HCT116 (cell line): ENCODE data around the gene ZNF750. TPM values are rescaled to one million over a fixed set of nuclear protein-coding genes. Genes with fewer than 3 reads are reported as not detected.

Experiments
- ATAC-seq: fragments of 200-7000 bp; cut with Tn5 transposase; 2 replicates; pipeline ENCODE4 v1.9.1; 2020; ENCODE audit warnings: mild to moderate bottlenecking, moderate library complexity
- BruUV-seq: library from RNA; stranded (reverse); fragments of 400-500 nt; replicated peaks from 2 replicates; lab custom pipeline; 2021; lab: Mats Ljungman, UMichigan
- CTCF ChIA-PET: fragments of 300-600 bp; sonication (Branson Sonifier 250); formaldehyde crosslinking; loops from one replicate; lab custom pipeline; 2021; ENCODE audit warnings: antibody characterized with exemption; lab: Charles Lee
- POLR2A ChIA-PET: fragments of 300-600, 350-600 bp; sonication (Branson Sonifier 250); formaldehyde crosslinking; loops from one replicate; lab custom pipeline; 2021; ENCODE audit warnings: antibody characterized with exemption; lab: Charles Lee
- RAD21 ChIA-PET, 2 experiments: fragments of 300-600 bp; sonication (Branson Sonifier 250); formaldehyde crosslinking; loops; one replicate each; lab custom pipeline; 2023; ENCODE audit warnings: low total read pairs in 2 of 2; ENCODE audit not compliant: uncharacterized antibody in 2 of 2, unreplicated experiment in 2 of 2, low non-redundant PET in 1 of 2; lab: Charles Lee
- DNase-seq: peaks from one replicate; pipeline ENCODE4 v3.0.0-alpha.2; 2010; ENCODE audit warnings: low read depth, low spot score
- H2AFZ ChIP-seq: fragments of 200-600 bp; shearing (Covaris generic), sonication (generic); 2 replicates; pipeline ENCODE4 v1.6.1; 2017; ENCODE audit warnings: low read depth, mixed run types, mixed read lengths, antibody characterized with exemption, low read length; ENCODE audit not compliant: poor library complexity, severe bottlenecking
- H3K27ac ChIP-seq: 2 replicates; pipeline ENCODE4 v1.5.1; 2012; ENCODE audit warnings: low read depth, low read length
- H3K27me3 ChIP-seq: fragments of 200-600 bp; sonication (generic); 2 replicates; pipeline ENCODE4 v1.6.1; 2016; ENCODE audit warnings: mixed run types, low read length, mixed read lengths; ENCODE audit not compliant: insufficient read depth
- H3K36me3 ChIP-seq, 2 experiments: fragments of 200-500 bp in 1 of 2; fragments of 200-600 bp in 1 of 2; sonication (Bioruptor generic) in 1 of 2; sonication (generic) in 1 of 2; 2 replicates each; pipeline versions ENCODE4 v1.5.1 to v1.6.1; 2014 to 2016; ENCODE audit warnings: low read length in 2 of 2, inconsistent platforms in 1 of 2, mixed read lengths in 1 of 2, mixed run types in 1 of 2; ENCODE audit not compliant: insufficient read depth in 2 of 2, control insufficient read depth in 1 of 2
- H3K4me1 ChIP-seq, 2 experiments: fragments of 200-600 bp in 1 of 2; sonication (generic) in 1 of 2; 2 replicates each; pipeline versions ENCODE4 v1.5.1 to v1.6.1; 2012 to 2017; ENCODE audit warnings: low read length in 2 of 2, inconsistent platforms in 1 of 2, mild to moderate bottlenecking in 1 of 2, mixed read lengths in 1 of 2, mixed run types in 1 of 2, moderate library complexity in 1 of 2; ENCODE audit not compliant: insufficient read depth in 2 of 2, control insufficient read depth in 1 of 2
- H3K4me2 ChIP-seq: fragments of 200-600 bp; sonication (generic); 2 replicates; pipeline ENCODE4 v1.6.1; 2017; ENCODE audit warnings: mixed run types, low read length, mixed read lengths
- H3K4me3 ChIP-seq, 2 experiments: fragments of 200-600 bp in 1 of 2; sonication (generic) in 1 of 2; replicated peaks in 1 of 2; 2 replicates each; pipeline ENCODE4 v1.5.1; 2011 to 2016; ENCODE audit warnings: low read length in 2 of 2, control low read depth in 1 of 2, low read depth in 1 of 2, mild to moderate bottlenecking in 1 of 2, mixed read lengths in 1 of 2, mixed run types in 1 of 2
- H3K79me2 ChIP-seq: fragments of 200-600 bp; sonication (generic); 2 replicates; pipeline ENCODE4 v1.6.1; 2017; ENCODE audit warnings: mild to moderate bottlenecking, mixed run types, low read length, moderate library complexity, mixed read lengths; ENCODE audit not compliant: insufficient read depth
- H3K9ac ChIP-seq: fragments of 200-600 bp; sonication (generic); 2 replicates; pipeline ENCODE4 v1.6.1; 2016; ENCODE audit warnings: low read length, mixed read lengths
- H3K9me2 ChIP-seq: fragments of 200-600 bp; sonication (generic), shearing (Covaris generic); 2 replicates; pipeline ENCODE4 v1.6.1; 2017; ENCODE audit warnings: mixed run types, mild to moderate bottlenecking, moderate library complexity; ENCODE audit not compliant: insufficient read depth
- H3K9me3 ChIP-seq, 2 experiments: fragments of 200-500 bp in 1 of 2; fragments of 200-600 bp in 1 of 2; sonication (Bioruptor generic) in 1 of 2; sonication (generic) in 1 of 2; 2 replicates each; pipeline ENCODE4 v1.6.1; 2014 to 2017; ENCODE audit warnings: low read length in 2 of 2, mixed read lengths in 2 of 2, inconsistent platforms in 1 of 2, low read depth in 1 of 2, mild to moderate bottlenecking in 1 of 2, mixed run types in 1 of 2, moderate library complexity in 1 of 2; ENCODE audit not compliant: control insufficient read depth in 1 of 2, insufficient read depth in 1 of 2
- H4K20me1 ChIP-seq: fragments of 200-600 bp; sonication (generic), shearing (Covaris generic); 2 replicates; pipeline ENCODE4 v1.6.1; 2017; ENCODE audit warnings: mixed run types, mild to moderate bottlenecking, moderate library complexity; ENCODE audit not compliant: insufficient read depth
- CBX3 ChIP-seq: IDR thresholded peaks from 2 replicates; pipeline ENCODE4 v1.6.1; 2012; ENCODE audit warnings: low read depth
- ELF1 ChIP-seq: IDR thresholded peaks from 2 replicates; pipeline ENCODE4 v1.6.1; 2012; ENCODE audit warnings: low read depth, borderline replicate concordance
- POLR2A ChIP-seq: IDR thresholded peaks from 2 replicates; pipeline ENCODE4 v1.7.0; 2011; ENCODE audit warnings: borderline replicate concordance; ENCODE audit not compliant: insufficient read depth, insufficient read length; ENCODE audit errors: extremely low read depth
- POLR2AphosphoS5 ChIP-seq: IDR thresholded peaks from 2 replicates; pipeline ENCODE4 v1.6.1; 2011; ENCODE audit warnings: mild to moderate bottlenecking, low read depth, low read length, moderate library complexity
- RAD21 ChIP-seq: IDR thresholded peaks from 2 replicates; pipeline ENCODE4 v1.6.1; 2012; ENCODE audit warnings: low read depth, mild to moderate bottlenecking
- SIN3A ChIP-seq: IDR thresholded peaks from 2 replicates; pipeline ENCODE4 v1.6.1; 2012; ENCODE audit warnings: low read depth
- TCF7L2 ChIP-seq: IDR thresholded peaks from 2 replicates; pipeline ENCODE4 v1.7.0; 2011; ENCODE audit warnings: borderline replicate concordance, inconsistent platforms; ENCODE audit not compliant: insufficient read depth, insufficient read length; ENCODE audit errors: extremely low read depth
- ZFX ChIP-seq: fragments of 450-650 bp; IDR thresholded peaks from 2 replicates; pipeline ENCODE4 v1.6.1; 2017
- intact Hi-C: fragments of 100-400 bp; cut with micrococcal nuclease; formaldehyde crosslinking; loops from 2 replicates; pipeline ENCODE4 v1.10.0; 2022
- total RNA-seq: library from RNA; stranded (reverse); gene quantifications from one replicate; pipeline ENCODE4 v1.2.1, GENCODE V29; 2021; ENCODE audit not compliant: unreplicated experiment
- TF ChIP-seq, protein P1 (sequence below), 3 experiments: fragments of 200-600 bp in 1 of 3; sonication (generic) in 1 of 3; IDR thresholded peaks in 2 of 3; conservative IDR thresholded peaks in 1 of 3; 2 replicates each; pipeline ENCODE4 v1.5.1; 2012 to 2017; ENCODE audit warnings: low read depth in 2 of 3, low read length in 2 of 3, antibody characterized with exemption in 1 of 3, borderline replicate concordance in 1 of 3, control low read depth in 1 of 3, mild to moderate bottlenecking in 1 of 3, mixed read lengths in 1 of 3, mixed run types in 1 of 3, moderate library complexity in 1 of 3; ENCODE audit not compliant: insufficient read depth in 1 of 3
- TF ChIP-seq, protein P2 (sequence below): IDR thresholded peaks from 2 replicates; pipeline ENCODE4 v1.6.1; 2012
- TF ChIP-seq, protein P3 (sequence below): IDR thresholded peaks from 2 replicates; pipeline ENCODE4 v1.6.1; 2012; ENCODE audit warnings: low read depth

The ZNF750 gene
- total RNA-seq, 1 experiment from 2014 or later, result not detected

DNA sequence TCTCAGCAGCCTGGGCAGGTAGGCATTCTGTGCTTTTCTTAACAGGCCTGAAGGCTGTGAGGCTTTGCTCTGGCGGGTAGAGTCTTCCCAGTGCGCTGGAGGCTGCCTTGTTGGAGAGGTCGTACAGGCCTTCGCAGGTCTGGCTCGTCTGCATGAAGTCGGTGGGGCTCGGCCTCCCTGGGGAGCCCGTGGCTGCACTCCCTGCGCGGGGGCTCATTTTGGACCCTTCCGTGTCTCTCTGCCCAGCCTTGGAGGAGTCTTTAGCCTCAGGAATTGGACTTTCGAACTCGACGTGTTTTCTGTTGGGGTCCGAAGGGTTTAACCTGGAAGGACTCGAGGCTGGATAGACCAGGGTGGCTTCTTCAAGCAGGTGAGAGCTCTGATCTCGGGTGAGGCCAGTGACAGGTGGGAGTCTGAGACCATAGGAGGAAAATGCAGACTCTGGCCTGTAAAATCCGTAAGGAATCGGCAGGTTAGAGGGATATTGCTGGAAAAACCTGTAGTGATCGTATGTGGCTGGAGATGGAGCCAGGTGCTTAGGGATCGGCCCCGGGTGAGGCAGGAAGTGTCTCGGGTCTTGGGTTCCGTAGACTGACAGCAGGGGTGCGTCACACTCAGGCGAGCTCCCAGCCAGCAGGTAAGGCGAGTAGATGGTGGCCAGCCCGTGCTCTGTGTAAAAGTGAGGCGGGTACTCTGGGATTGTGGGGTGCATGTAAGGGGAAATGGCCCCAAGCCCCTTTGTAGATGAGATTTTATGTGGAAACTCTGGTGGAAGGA lies 8.6 kb downstream of the ZNF750 start:
- Histone ChIP-seq H3K27me3 (no peaks in the 10 kb centered on the region), H3K4me3 (no peak overlapping the region), H3K36me3 (peaks cover 0 to 22% of the 10 kb centered on the region in 2 experiments; a peak in 2 of 4 replicates), H3K27ac (no peak overlapping the region), H3K4me2 (no peak overlapping the region), H4K20me1 (no peaks in the 10 kb centered on the region), H2AFZ (no peak overlapping the region), H3K9me3 (no peaks in the 10 kb centered on the region)
- DNase-seq (no peak), ATAC-seq (no peak)
- RAD21 ChIA-PET, result no interaction called here
- no TSS peak for BruUV-seq
- intact Hi-C loops, result no loop called here
- TF ChIP-seq POLR2AphosphoS5 (no peak), ELF1 (no peak), RAD21 (no peak)
- TF ChIP-seq, protein P1, sequence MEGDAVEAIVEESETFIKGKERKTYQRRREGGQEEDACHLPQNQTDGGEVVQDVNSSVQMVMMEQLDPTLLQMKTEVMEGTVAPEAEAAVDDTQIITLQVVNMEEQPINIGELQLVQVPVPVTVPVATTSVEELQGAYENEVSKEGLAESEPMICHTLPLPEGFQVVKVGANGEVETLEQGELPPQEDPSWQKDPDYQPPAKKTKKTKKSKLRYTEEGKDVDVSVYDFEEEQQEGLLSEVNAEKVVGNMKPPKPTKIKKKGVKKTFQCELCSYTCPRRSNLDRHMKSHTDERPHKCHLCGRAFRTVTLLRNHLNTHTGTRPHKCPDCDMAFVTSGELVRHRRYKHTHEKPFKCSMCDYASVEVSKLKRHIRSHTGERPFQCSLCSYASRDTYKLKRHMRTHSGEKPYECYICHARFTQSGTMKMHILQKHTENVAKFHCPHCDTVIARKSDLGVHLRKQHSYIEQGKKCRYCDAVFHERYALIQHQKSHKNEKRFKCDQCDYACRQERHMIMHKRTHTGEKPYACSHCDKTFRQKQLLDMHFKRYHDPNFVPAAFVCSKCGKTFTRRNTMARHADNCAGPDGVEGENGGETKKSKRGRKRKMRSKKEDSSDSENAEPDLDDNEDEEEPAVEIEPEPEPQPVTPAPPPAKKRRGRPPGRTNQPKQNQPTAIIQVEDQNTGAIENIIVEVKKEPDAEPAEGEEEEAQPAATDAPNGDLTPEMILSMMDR (IDR thresholded peaks at IDR 0.05 in 2 of 3, conservative IDR thresholded peaks at IDR 0.05 in 1 of 3; ENCODE audit: borderline replicate concordance in 1 of 3, insufficient read depth in 1 of 3, low read depth in 2 of 3, low read length in 2 of 3), result 0 out of 6 replicates have a peak, but pooled peaks of 1 of the 3 experiments have one; percentile 11
- TF ChIP-seq, protein P2, sequence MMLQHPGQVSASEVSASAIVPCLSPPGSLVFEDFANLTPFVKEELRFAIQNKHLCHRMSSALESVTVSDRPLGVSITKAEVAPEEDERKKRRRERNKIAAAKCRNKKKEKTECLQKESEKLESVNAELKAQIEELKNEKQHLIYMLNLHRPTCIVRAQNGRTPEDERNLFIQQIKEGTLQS, result no peak
- TF ChIP-seq, all 23 proteins: peak for 1
- no peak overlapping the region for H3K9ac ChIP-seq
- CTCF ChIA-PET, result no interaction called here
- H3K4me1 ChIP-seq, result no peaks in the 10 kb centered on the region
- no peaks in the 10 kb centered on the region for H3K9me2 ChIP-seq
- POLR2A ChIA-PET, result no interaction called here
- H3K79me2 ChIP-seq, result peaks cover 5% of the 10 kb centered on the region; the same call in 1 of the 2 replicates

GRCh38 chr17:82830249-82830661 lies 9.6 kb downstream of the ZNF750 start:
- Histone ChIP-seq H3K9me2 (no peaks in the 10 kb centered on the region), H3K4me2 (no peak overlapping the region), H3K9ac (no peak overlapping the region), H3K27me3 (no peaks in the 10 kb centered on the region), H2AFZ (no peak overlapping the region), H3K9me3 (no peaks in the 10 kb centered on the region), H3K4me3 (no peak overlapping the region), H3K27ac (no peak overlapping the region), H3K36me3 (peaks cover 0 to 22% of the 10 kb centered on the region in 2 experiments; a peak in 2 of 4 replicates), H4K20me1 (peaks cover 3% of the 10 kb centered on the region; the same call in 1 of the 2 replicates), H3K4me1 (no peaks in the 10 kb centered on the region), H3K79me2 (peaks cover 12% of the 10 kb centered on the region; the same call in 1 of the 2 replicates)
- POLR2A ChIA-PET, result no interaction called here
- DNase-seq (no peak), ATAC-seq (no peak)
- CTCF ChIA-PET, result no interaction called here
- RAD21 ChIA-PET, result no interaction called here
- TF ChIP-seq, protein P3, sequence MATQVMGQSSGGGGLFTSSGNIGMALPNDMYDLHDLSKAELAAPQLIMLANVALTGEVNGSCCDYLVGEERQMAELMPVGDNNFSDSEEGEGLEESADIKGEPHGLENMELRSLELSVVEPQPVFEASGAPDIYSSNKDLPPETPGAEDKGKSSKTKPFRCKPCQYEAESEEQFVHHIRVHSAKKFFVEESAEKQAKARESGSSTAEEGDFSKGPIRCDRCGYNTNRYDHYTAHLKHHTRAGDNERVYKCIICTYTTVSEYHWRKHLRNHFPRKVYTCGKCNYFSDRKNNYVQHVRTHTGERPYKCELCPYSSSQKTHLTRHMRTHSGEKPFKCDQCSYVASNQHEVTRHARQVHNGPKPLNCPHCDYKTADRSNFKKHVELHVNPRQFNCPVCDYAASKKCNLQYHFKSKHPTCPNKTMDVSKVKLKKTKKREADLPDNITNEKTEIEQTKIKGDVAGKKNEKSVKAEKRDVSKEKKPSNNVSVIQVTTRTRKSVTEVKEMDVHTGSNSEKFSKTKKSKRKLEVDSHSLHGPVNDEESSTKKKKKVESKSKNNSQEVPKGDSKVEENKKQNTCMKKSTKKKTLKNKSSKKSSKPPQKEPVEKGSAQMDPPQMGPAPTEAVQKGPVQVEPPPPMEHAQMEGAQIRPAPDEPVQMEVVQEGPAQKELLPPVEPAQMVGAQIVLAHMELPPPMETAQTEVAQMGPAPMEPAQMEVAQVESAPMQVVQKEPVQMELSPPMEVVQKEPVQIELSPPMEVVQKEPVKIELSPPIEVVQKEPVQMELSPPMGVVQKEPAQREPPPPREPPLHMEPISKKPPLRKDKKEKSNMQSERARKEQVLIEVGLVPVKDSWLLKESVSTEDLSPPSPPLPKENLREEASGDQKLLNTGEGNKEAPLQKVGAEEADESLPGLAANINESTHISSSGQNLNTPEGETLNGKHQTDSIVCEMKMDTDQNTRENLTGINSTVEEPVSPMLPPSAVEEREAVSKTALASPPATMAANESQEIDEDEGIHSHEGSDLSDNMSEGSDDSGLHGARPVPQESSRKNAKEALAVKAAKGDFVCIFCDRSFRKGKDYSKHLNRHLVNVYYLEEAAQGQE, result no peak
- TF ChIP-seq TCF7L2, result no peak
- TF ChIP-seq SIN3A, result no peak
- no peak for TF ChIP-seq RAD21
- TF ChIP-seq POLR2A, result no peak
- TF ChIP-seq ZFX, result no peak
- TF ChIP-seq CBX3, result no peak
- TF ChIP-seq, protein P2, result no peak
- BruUV-seq, result no TSS peak
- intact Hi-C loops, result no loop called here
